Hematopoietic multipotent progenitor cell (in vitro differentiated cells): ENCODE results near the gene NKAIN1. TPM values are rescaled to one million over a fixed set of nuclear protein-coding genes. Genes with fewer than 3 reads are reported as not detected.
A peak's percentile ranks its signal among the peaks of the same experiment; 100 is the strongest.
"Not testable (repeated sequence)": the region's sequence is repeated elsewhere in the genome, so short reads cannot be mapped to it uniquely, and the experiment has no call there.

Experiments used
- DNase-seq, 3 donors: peaks; one replicate each; pipeline ENCODE4 v3.0.0-alpha.2; 2011 to 2015; ENCODE audit warnings: low read depth in 2 of 3, low spot score in 2 of 3
- total RNA-seq: library from RNA; depleted of rRNA; stranded (reverse); fragments of >200 nt; gene quantifications from one replicate; pipeline ENCODE4 v1.2.3, GENCODE V29; 2012

NKAIN1 gene
- total RNA-seq = under 0.01 TPM

GRCh38 chr1:31239653-31240241, at the start of gene NKAIN1:
NKAIN1 (minus strand) TSS chr1:31239887; CDS start chr1:31239547, 340 bp downstream.
- DNase-seq = no peak

DNA sequence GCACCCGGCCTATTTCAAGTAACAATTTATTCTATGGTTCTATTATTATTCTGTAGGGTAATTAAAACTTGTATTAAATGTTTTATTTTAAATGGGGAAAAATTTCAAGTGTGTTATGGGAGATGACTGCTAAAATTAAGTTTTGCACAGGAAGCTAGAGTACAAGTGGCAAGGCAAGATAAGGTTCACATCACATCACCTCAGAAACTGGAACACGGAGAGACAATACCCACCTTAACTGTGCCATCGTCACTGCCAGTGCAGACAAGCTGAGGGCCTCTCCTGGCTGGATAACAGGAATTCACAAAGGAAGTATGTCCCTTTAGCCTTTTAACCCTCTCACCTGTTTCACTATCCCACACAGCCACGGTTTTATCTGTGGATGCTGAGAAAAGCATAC, 49.3 kb upstream of the NKAIN1 start:
- peak in 2 of 3 donors; percentile 42 to 65 for DNase-seq

DNA sequence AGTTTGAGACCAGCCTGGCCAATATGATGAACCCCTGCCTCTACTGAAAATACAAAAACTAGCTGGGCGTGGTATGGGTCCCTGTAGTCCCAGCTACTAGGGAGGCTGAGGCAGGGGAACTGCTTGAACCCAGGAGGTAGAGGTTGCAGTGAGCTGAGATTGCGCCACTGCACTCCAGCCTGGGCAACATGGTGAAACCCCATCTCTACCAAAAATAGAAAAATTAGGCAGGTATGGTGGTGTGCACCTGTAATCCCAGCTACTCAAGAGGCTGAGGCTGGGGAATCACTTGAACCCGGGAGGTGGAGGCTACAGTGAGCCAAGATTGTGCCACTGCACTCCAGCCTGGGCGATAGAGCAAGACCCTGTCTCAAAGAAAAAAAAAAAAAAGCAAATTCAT, 48.1 kb upstream of the NKAIN1 start:
- DNase-seq = not testable (repeated sequence)

DNA sequence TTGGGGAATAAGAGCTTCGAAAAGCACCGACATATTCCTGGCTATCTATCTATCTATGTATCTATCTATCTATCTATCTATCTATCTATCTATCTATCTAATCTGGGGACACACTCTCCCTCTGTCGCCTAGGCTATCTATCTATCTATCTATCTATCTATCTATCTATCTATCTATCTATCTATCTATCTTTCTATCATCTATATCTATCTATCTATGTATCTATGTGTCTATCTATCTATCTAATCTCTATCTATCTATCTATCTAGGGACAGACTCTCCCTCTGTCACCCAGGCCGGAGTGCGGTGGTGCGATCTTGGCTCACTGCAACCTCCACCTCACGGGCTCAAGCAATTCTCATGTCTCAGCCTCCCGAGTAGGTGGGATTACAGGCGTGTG, 42.7 kb upstream of the NKAIN1 start:
- DNase-seq = not testable (repeated sequence)

DNA sequence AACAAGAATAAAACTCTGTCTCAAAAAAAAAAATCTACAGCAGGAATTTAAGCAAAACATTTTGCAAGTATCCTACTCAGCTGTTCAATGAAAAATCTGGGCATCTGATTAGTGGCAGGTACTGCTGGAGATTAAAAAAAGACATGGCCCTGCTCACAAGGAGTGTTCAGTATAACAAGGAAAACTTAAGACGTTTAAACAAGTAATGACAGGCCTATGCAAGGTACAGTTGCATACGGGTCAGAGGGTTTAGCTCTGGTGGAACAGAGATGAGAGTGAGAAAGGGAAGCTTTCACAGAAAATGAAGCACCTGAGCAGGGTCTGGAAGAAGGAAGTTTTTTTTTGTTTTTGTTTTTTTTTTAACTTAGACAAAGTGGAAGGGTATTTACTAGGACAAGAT, 33.9 kb upstream of the NKAIN1 start:
- DNase-seq = no peak

- no peak for DNase-seq
Observed at GRCh38 chr1:31272369-31272768, 32.7 kb upstream of the NKAIN1 start.

- no peak for DNase-seq
Observed at GRCh38 chr1:31266547-31266946, 26.9 kb upstream of the NKAIN1 start.

- DNase-seq = no peak
Observed at GRCh38 chr1:31264790-31265386, 25.2 kb upstream of the NKAIN1 start.

GRCh38 chr1:31263408-31263807, 23.7 kb upstream of the NKAIN1 start:
- no peak for DNase-seq

DNA sequence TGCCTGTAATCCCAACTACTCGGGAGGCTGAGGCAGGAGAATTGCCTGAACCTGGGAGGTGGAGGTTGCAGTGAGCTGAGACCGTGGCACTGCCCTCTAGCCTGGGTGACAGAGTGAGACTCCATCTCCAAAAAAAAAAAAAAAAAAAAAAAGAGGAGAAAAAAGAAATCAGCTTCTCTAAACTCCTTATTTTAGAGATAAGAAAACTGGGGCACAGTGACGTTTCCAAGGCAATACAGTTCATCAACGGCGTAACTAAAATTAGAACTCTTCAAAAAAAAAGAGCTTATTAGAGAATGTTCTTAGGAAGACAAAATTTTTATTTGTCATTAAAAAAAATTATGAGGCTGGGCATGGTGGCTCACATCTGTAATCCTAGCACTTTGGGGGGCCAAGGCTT, 22.7 kb upstream of the NKAIN1 start:
- not testable (repeated sequence) for DNase-seq

- no peak for DNase-seq
Observed at GRCh38 chr1:31261916-31262315, 22.2 kb upstream of the NKAIN1 start.

GRCh38 chr1:31259746-31260145, 20.1 kb upstream of the NKAIN1 start:
- no peak for DNase-seq

GRCh38 chr1:31258581-31258980, 18.9 kb upstream of the NKAIN1 start:
- no peak for DNase-seq

DNA sequence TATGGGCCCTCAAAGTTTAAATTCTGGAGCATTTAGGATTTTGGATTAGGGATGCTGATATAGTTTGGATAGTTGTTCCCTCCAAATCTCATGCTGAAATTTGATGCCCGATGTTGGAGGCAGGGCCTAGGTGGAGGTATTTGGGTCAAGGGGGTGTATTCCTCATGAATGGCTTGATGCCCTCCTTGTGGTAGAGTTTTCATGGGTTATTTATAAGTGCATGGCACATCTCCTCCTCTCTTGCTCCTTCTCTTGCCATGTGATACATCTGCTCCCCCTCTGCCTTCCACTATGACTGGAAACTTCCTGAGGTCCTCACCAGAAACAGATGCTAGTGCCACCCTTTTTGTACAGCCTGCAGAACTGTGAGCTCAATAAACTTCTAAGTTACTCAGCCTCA, 17.5 kb upstream of the NKAIN1 start:
- no peak for DNase-seq

GRCh38 chr1:31249854-31250253, 10.2 kb upstream of the NKAIN1 start:
- DNase-seq = no peak

DNA sequence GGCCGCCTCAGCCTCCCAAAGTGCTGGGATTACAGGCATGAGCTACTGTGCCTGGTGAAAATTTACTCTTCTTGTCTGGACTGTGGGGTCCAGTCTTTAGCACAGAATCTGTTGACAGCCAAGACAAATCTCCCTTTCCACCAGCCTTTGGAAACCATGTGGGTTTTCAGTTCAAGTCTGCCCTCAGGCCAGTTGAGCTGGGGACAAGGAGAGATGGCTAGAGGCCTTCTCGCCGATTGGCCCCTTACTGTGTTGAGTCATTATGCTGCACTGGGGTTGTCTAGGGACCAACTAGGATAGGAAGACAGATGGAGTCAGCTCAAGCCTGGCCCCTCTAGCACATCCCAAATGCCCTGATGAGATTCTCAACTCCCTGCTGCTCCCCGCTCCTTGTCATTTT, 8.6 kb upstream of the NKAIN1 start:
- no peak for DNase-seq

DNA sequence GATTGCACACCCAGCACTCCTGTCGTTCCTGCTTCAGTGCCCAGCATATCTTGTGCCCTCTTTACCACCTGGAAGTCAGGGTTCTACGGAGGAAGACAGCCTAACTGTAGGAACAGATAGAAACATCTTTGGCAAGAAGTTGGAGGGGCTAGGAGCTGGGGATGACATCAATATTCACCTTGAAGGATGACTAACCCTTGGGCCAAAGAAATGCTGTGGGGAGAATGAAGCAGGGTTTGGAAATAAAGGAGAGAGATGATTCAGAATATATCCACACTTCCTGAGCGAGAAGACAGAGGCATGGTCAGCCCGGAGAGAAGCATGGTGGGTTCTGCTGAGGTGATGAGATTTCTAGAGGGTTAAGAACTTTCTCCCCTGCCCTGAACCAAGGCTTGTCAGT, 4.6 kb upstream of the NKAIN1 start:
- DNase-seq = no peak

DNA sequence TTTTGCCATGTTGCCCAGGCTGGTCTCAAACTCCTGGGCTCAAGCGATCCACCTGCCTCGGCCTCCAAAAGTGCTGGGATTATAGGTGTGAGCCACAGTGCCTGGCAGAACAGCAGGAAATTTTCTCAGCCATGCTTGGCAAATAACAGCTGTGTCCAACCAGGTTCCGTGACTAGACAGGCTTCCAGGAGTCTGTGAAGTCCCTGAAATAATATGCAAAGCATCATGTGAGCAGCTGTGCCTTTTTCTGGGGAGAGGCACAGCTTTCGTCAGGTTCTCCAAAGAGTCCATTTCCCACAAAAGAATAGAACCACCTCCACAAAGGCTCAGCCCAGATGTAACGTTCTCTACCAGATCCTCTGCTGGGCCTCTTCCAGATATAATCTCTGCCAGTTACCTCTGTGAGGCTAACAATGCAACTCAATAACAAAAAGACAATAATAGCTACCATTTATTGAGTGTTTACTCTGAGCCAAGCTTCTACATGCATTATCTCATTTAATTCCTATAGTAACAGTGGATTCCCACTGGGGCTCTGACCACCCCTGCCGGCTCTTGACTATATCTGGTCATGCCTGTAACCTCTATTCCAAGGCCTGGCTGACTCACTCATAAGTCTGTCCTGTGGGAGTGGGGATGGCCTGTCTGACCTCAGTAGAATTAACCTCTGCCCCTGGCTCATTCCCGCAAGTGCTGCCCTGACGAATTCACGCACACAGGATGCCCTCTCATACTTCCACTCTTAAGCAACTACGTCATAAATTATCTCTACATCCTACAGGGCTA, 4.0 kb upstream of the NKAIN1 start:
- no peak for DNase-seq

GRCh38 chr1:31241321-31241720, 1.6 kb upstream of the NKAIN1 start:
- peak in 1 of 3 donors; percentile 7 for DNase-seq

- peak in 2 of 3 donors; percentile 15 to 18 for DNase-seq
Observed at GRCh38 chr1:31238986-31239613, 587 bp downstream of the NKAIN1 start.

- DNase-seq = no peak
Observed at GRCh38 chr1:31238612-31238985, 1.1 kb downstream of the NKAIN1 start.

GRCh38 chr1:31234870-31235269, 4.8 kb downstream of the NKAIN1 start:
- no peak for DNase-seq
